Measurements from ENCODE around the gene ZNF688.
"Not testable (repeated sequence)": the region's sequence is repeated elsewhere in the genome, so short reads cannot be mapped to it uniquely, and the experiment has no call there.

ZNF688 gene

GRCh38 chr16:30571445-30572322 lies at the start of gene ZNF688:
ZNF688 (minus strand) TSS chr16:30571714; CDS start chr16:30571629, 85 bp downstream.
- intact Hi-C loops (cut with DNase I), result loop anchor here (1.0 to 5.0 kb wide), 2 partner anchors 13 to 81 kb away; partner anchors contain the start of genes PRR14 and ZNF764
- DNase-seq, result peak; percentile 90 to 99 (median 95)

GRCh38 chr16:30620169-30620568 lies 48.7 kb upstream of the ZNF688 start:
- no peak for DNase-seq
- intact Hi-C loops (cut with DNase I), result no loop called here

- no peak for DNase-seq
- intact Hi-C loops (cut with DNase I), result no loop called here
Measured at GRCh38 chr16:30619638-30620037, 48.1 kb upstream of the ZNF688 start.

- intact Hi-C loops (cut with DNase I), result no loop called here
- DNase-seq, result peak in 2 of 10 donors; percentile 15 to 82
Measured at GRCh38 chr16:30619202-30619601, 47.7 kb upstream of the ZNF688 start.

GRCh38 chr16:30615358-30616091 lies 44.0 kb upstream of the ZNF688 start:
- peak in 7 of 10 donors; percentile 41 to 92 (median 55) for DNase-seq
- intact Hi-C loops (cut with DNase I), result no loop called here

- peak; percentile 93 to 99 (median 98) for DNase-seq
- intact Hi-C loops (cut with DNase I), result no loop called here
Measured at GRCh38 chr16:30609926-30610839, 38.7 kb upstream of the ZNF688 start, which contains the start of gene ZNF689. ZNF689 (minus strand) TSS chr16:30610389; CDS start chr16:30610041, 348 bp downstream.

- peak; percentile 29 to 92 (median 46) for DNase-seq
- intact Hi-C loops (cut with DNase I), result no loop called here
Measured at GRCh38 chr16:30609002-30609925, 37.8 kb upstream of the ZNF688 start.

- no peak for DNase-seq
- intact Hi-C loops (cut with DNase I), result no loop called here
Measured at GRCh38 chr16:30606004-30606403, 34.5 kb upstream of the ZNF688 start.

- peak in 1 of 10 donors; percentile 64 for DNase-seq
- intact Hi-C loops (cut with DNase I), result no loop called here
Measured at GRCh38 chr16:30605158-30605557, 33.6 kb upstream of the ZNF688 start.

- peak in 1 of 10 donors; percentile 63 for DNase-seq
- intact Hi-C loops (cut with DNase I), result no loop called here
Measured at GRCh38 chr16:30604316-30604947, 32.9 kb upstream of the ZNF688 start.

- DNase-seq, result no peak
- intact Hi-C loops (cut with DNase I), result no loop called here
Measured at GRCh38 chr16:30603945-30604315, 32.4 kb upstream of the ZNF688 start.

- intact Hi-C loops (cut with DNase I), result no loop called here
- DNase-seq, result peak in 1 of 10 donors; percentile 27
Measured at GRCh38 chr16:30602616-30603277, 31.2 kb upstream of the ZNF688 start.

GRCh38 chr16:30601966-30602365 lies 30.5 kb upstream of the ZNF688 start:
- intact Hi-C loops (cut with DNase I), result no loop called here
- no peak for DNase-seq

- no peak for DNase-seq
- intact Hi-C loops (cut with DNase I), result no loop called here
Measured at GRCh38 chr16:30600929-30601328, 29.4 kb upstream of the ZNF688 start.

GRCh38 chr16:30600215-30600614 lies 28.7 kb upstream of the ZNF688 start:
- DNase-seq, result no peak
- intact Hi-C loops (cut with DNase I), result no loop called here

GRCh38 chr16:30592871-30593270 lies 21.4 kb upstream of the ZNF688 start:
- DNase-seq, result no peak
- intact Hi-C loops (cut with DNase I), result no loop called here

GRCh38 chr16:30590869-30591268 lies 19.4 kb upstream of the ZNF688 start:
- DNase-seq; intact Hi-C loops (cut with DNase I): not testable (repeated sequence)

- not testable (repeated sequence) for DNase-seq
- intact Hi-C loops (cut with DNase I), result loop anchor here (5.0 kb wide), 1 partner anchor 38 kb away; no protein-coding TSS in a partner anchor
Measured at GRCh38 chr16:30589582-30589981, 18.1 kb upstream of the ZNF688 start.

Measured in posterior cingulate gyrus (tissue), 11 donors.